ENCODE measurements around the gene BRD4. TPM values are rescaled to one million over a fixed set of nuclear protein-coding genes. Genes with fewer than 3 reads are reported as not detected.

Gene BRD4
- total and polyA plus RNA-seq, 2 donors (not counting 3 experiments of a cell fraction or from before 2014, with no cell fraction given): 14.9 to 125 TPM

GRCh38 chr19:15227261-15227660, 105.1 kb downstream of the BRD4 start:
- dilution Hi-C loops (cut with MboI; ENCODE audit: extremely low pct_ligation_motif_present, low sequenced_read_pairs): no loop called here
- DNase-seq (ENCODE audit: low read depth, low spot score) (no peak), FAIRE-seq (no peak)
- H3K79me2 ChIP-seq (ENCODE audit: control insufficient read depth, insufficient read depth, low read length): no peaks in the 10 kb centered on the region
- H3K9ac ChIP-seq (replicated peaks; ENCODE audit: extremely low read depth, insufficient read depth, low read length): no peak overlapping the region
- BruUV-seq (replicated peaks): no TSS peak
- H3K4me1 ChIP-seq (ENCODE audit: control insufficient read depth, extremely low read depth, insufficient read depth, low read length): peaks cover 9% of the 10 kb centered on the region
- H3K9me1 ChIP-seq (replicated peaks; ENCODE audit: control insufficient read depth, extremely low read depth, insufficient read depth, low read length): no peaks in the 10 kb centered on the region
- no peak overlapping the region for H3K27ac ChIP-seq (ENCODE audit: insufficient read depth, low read depth, low read length)
- H3K9me3 ChIP-seq (replicated peaks; ENCODE audit: control insufficient read depth, insufficient read depth, low read length): no peaks in the 10 kb centered on the region
- ChIA-PET POLR2A (interaction anchor here (0.6 kb wide), 1 partner anchor 827 kb away, joined by 4 read pairs; no protein-coding TSS in a partner anchor), CTCF (interaction anchor here (1.0 to 1.5 kb wide), 2 partner anchors 24 to 66 kb away, joined by 3 to 4 read pairs; no protein-coding TSS in a partner anchor)
- no peak overlapping the region for H3K4me3 ChIP-seq (replicated peaks in 1 of 3; ENCODE audit: insufficient read depth in 1 of 3, low read depth in 1 of 3, low read length in 3 of 3)
- H4K20me1 ChIP-seq (replicated peaks; ENCODE audit: control insufficient read depth, extremely low read depth, insufficient read depth, low read length): no peaks in the 10 kb centered on the region
- no peak overlapping the region for H3K4me2 ChIP-seq (ENCODE audit: insufficient read depth, low read length)
- TF ChIP-seq MAX (IDR thresholded peaks at IDR 0.05; ENCODE audit: insufficient read depth, insufficient read length): no peak
- H3K27me3 ChIP-seq (ENCODE audit: control insufficient read depth in 2 of 2, insufficient read depth in 2 of 2, low read length in 2 of 2): peaks cover 12% of the 10 kb centered on the region in 2 experiments
- H2AFZ ChIP-seq (ENCODE audit: low read depth, low read length): no peak overlapping the region
- intact Hi-C loops (cut with micrococcal nuclease): no loop called here
- no peaks in the 10 kb centered on the region for H3K36me3 ChIP-seq (ENCODE audit: control insufficient read depth in 2 of 2, extremely low read depth in 1 of 2, insufficient read depth in 2 of 2, low read length in 2 of 2)

GRCh38 chr19:15225760-15226159, 106.6 kb downstream of the BRD4 start:
- Histone ChIP-seq H3K9ac (replicated peaks; ENCODE audit: extremely low read depth, insufficient read depth, low read length) (no peak overlapping the region), H3K36me3 (ENCODE audit: control insufficient read depth in 2 of 2, extremely low read depth in 1 of 2, insufficient read depth in 2 of 2, low read length in 2 of 2) (no peaks in the 10 kb centered on the region), H3K9me3 (replicated peaks; ENCODE audit: control insufficient read depth, insufficient read depth, low read length) (no peaks in the 10 kb centered on the region), H3K27ac (ENCODE audit: insufficient read depth, low read depth, low read length) (no peak overlapping the region), H3K4me2 (ENCODE audit: insufficient read depth, low read length) (no peak overlapping the region), H3K4me1 (ENCODE audit: control insufficient read depth, extremely low read depth, insufficient read depth, low read length) (peaks cover 9% of the 10 kb centered on the region), H3K9me1 (replicated peaks; ENCODE audit: control insufficient read depth, extremely low read depth, insufficient read depth, low read length) (no peaks in the 10 kb centered on the region), H3K4me3 (replicated peaks in 1 of 3; ENCODE audit: insufficient read depth in 1 of 3, low read depth in 1 of 3, low read length in 3 of 3) (no peak overlapping the region), H2AFZ (ENCODE audit: low read depth, low read length) (no peak overlapping the region), H3K79me2 (ENCODE audit: control insufficient read depth, insufficient read depth, low read length) (no peaks in the 10 kb centered on the region), H3K27me3 (ENCODE audit: control insufficient read depth in 2 of 2, insufficient read depth in 2 of 2, low read length in 2 of 2) (no peaks in the 10 kb centered on the region), H4K20me1 (replicated peaks; ENCODE audit: control insufficient read depth, extremely low read depth, insufficient read depth, low read length) (no peaks in the 10 kb centered on the region)
- BruUV-seq (replicated peaks): no TSS peak
- no peak for TF ChIP-seq JUN (IDR thresholded peaks at IDR 0.05; ENCODE audit: borderline replicate concordance, insufficient read depth, insufficient read length, low read depth)
- no peak for TF ChIP-seq CTCF (IDR thresholded peaks at IDR 0.05; ENCODE audit: extremely low read depth in 1 of 2, insufficient read depth in 1 of 2, low read depth in 1 of 2, low read length in 2 of 2)
- TF ChIP-seq POLR2AphosphoS5 (IDR thresholded peaks at IDR 0.05; ENCODE audit: insufficient read depth, low read depth, low read length): no peak
- no peak for TF ChIP-seq EZH2 (IDR thresholded peaks at IDR 0.05; ENCODE audit: borderline replicate concordance, low read depth, low read length, severe bottlenecking)
- TF ChIP-seq MAX (IDR thresholded peaks at IDR 0.05; ENCODE audit: insufficient read depth, insufficient read length): no peak
- no peak for TF ChIP-seq MYC (IDR thresholded peaks at IDR 0.05; ENCODE audit: low read depth, low read length)
- DNase-seq (ENCODE audit: low read depth, low spot score) (no peak), FAIRE-seq (no peak)
- CTCF ChIA-PET: interaction anchor here (0.7 to 1.5 kb wide), 4 partner anchors 11 to 64 kb away, joined by 3 to 5 read pairs (median 4); partner anchors contain the start of gene NOTCH3
- POLR2A ChIA-PET: interaction anchor here (0.6 kb wide), 2 partner anchors 1056 to 1222 kb away, joined by 3 to 4 read pairs; no protein-coding TSS in a partner anchor
- intact Hi-C loops (cut with micrococcal nuclease): no loop called here
- dilution Hi-C loops (cut with MboI; ENCODE audit: extremely low pct_ligation_motif_present, low sequenced_read_pairs): no loop called here
